Spleen (tissue), 11 donors: ENCODE results near the gene LMOD2. TPM values are rescaled to one million over a fixed set of nuclear protein-coding genes. Genes with fewer than 3 reads are reported as not detected.

Source experiments
- DNase-seq: peaks from one replicate; pipeline ENCODE4 v3.0.0-alpha.2; 2020
- H3K27ac ChIP-seq, 8 donors: fragments of 200-600 bp; sonication (generic) in 7 of 8; 1 replicate in 4 of 8; 2 replicates in 4 of 8; pipeline versions ENCODE4 v1.5.0 to v1.8.0; 2016 to 2021; ENCODE audit warnings: inconsistent platforms in 4 of 8, mild to moderate bottlenecking in 4 of 8, moderate library complexity in 1 of 8
- H3K27me3 ChIP-seq, 7 donors: fragments of 200-600 bp; sonication (generic) in 6 of 7; replicated peaks in 1 of 7; 1 replicate in 4 of 7; 2 replicates in 3 of 7; pipeline versions ENCODE4 v1.5.0 to v1.8.0; 2016 to 2021; ENCODE audit warnings: inconsistent platforms in 3 of 7, mild to moderate bottlenecking in 1 of 7
- H3K36me3 ChIP-seq, 6 donors: fragments of 200-600 bp; sonication (generic) in 5 of 6; 1 replicate in 4 of 6; 2 replicates in 2 of 6; pipeline versions ENCODE4 v1.5.0 to v1.8.0; 2016 to 2021; ENCODE audit warnings: inconsistent platforms in 2 of 6
- H3K4me1 ChIP-seq, 6 donors: fragments of 200-600 bp; sonication (generic) in 5 of 6; 1 replicate in 3 of 6; 2 replicates in 3 of 6; pipeline versions ENCODE4 v1.5.0 to v1.8.0; 2016 to 2021; ENCODE audit warnings: inconsistent platforms in 3 of 6
- H3K4me3 ChIP-seq, 8 donors: fragments of 200-600 bp; sonication (generic) in 7 of 8; 1 replicate in 4 of 8; 2 replicates in 4 of 8; pipeline versions ENCODE4 v1.5.0 to v1.8.0; 2016 to 2021; ENCODE audit warnings: inconsistent platforms in 4 of 8, mild to moderate bottlenecking in 4 of 8, moderate library complexity in 2 of 8
- H3K9me3 ChIP-seq, 8 donors: fragments of 200-600 bp; sonication (generic) in 7 of 8; 1 replicate in 4 of 8; 2 replicates in 4 of 8; pipeline versions ENCODE4 v1.5.0 to v1.8.0; 2016 to 2021; ENCODE audit warnings: inconsistent platforms in 4 of 8
- POLR2A ChIP-seq, 3 donors: fragments of 450-650 bp; IDR thresholded peaks; one replicate each; pipeline ENCODE4 v1.5.1; 2017; ENCODE audit warnings: antibody characterized with exemption in 3 of 3, mild to moderate bottlenecking in 1 of 3
- POLR2AphosphoS5 ChIP-seq, 3 donors: sonication (generic); formaldehyde crosslinking; IDR thresholded peaks; one replicate each; pipeline ENCODE4 v1.5.1; 2017; ENCODE audit warnings: antibody characterized with exemption in 3 of 3
- WGBS, 5 donors: extraction: QIAGEN DNeasy Blood & Tissue Kit in 3 of 5; methylation state at CpG; one replicate each; pipeline versions ENCODE4 v1.1.5 to v1.1.7; 2013 to 2018; 5-methylcytosine and 5-hydroxymethylcytosine counted together
- intact Hi-C: fragments of 100-400 bp; cut with DNase I; formaldehyde crosslinking; loops from one replicate; pipeline ENCODE4 v1.15.0; 2023; ENCODE audit warnings: low total_unique reads
- polyA plus RNA-seq, 3 donors: library from polyadenylated mRNA; stranded (reverse); fragments of 200-250 nt; gene quantifications; one replicate each; pipeline ENCODE4 v1.2.1, GENCODE V29; 2013
- total RNA-seq, 7 donors: library from RNA; depleted of rRNA in 3 of 7; stranded (reverse); fragments of >200 nt in 3 of 7; fragmentation: NEBNext Ultra II Directional in 4 of 7; extraction: Animal tissue kit (Norgen Biotek cat#: 25700) in 4 of 7; gene quantifications; one replicate each; pipeline versions ENCODE4 v1.1.0 to v1.2.1, GENCODE V29; 2016 to 2021
- TF ChIP-seq, protein P1 (sequence below), 11 experiments: fragments of 200-600 bp in 7 of 11; fragments of 450-650 bp in 4 of 11; sonication (generic) in 4 of 11; IDR thresholded peaks in 8 of 11; conservative IDR thresholded peaks in 3 of 11; 1 replicate in 7 of 11; 2 replicates in 4 of 11; pipeline versions ENCODE4 v1.4.0 to v1.8.0; 2016 to 2021; ENCODE audit warnings: antibody characterized with exemption in 11 of 11, inconsistent platforms in 4 of 11, mild to moderate bottlenecking in 1 of 11
- donor health status: healthy with polysubstance abuse.
- donor health status: DM: no; HTN: no; CAD: no; lungs with moderate emphysema.
- donor health status: DM: no; HTN: no; CAD: no.
- donor health status: Bipolar disorder and iron deficiency.
- donor health status: healthy.
- donor health status: DM: no; HTN: no; CAD: no.
- donor health status: DM: yes; HTN: yes; CAD: no.

The LMOD2 gene
- total and polyA plus RNA-seq, 10 donors: 0.03 TPM; not detected in 9

DNA sequence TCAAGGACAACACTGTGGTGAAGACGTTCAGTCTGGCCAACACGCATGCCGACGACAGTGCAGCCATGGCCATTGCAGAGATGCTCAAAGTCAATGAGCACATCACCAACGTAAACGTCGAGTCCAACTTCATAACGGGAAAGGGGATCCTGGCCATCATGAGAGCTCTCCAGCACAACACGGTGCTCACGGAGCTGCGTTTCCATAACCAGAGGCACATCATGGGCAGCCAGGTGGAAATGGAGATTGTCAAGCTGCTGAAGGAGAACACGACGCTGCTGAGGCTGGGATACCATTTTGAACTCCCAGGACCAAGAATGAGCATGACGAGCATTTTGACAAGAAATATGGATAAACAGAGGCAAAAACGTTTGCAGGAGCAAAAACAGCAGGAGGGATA is 6.6 kb downstream of the LMOD2 start:
- Histone ChIP-seq H3K27me3 (peaks cover 0 to 9% (median 0%) of the 10 kb centered on the region in 7 donors), H3K4me3 (no peak overlapping the region), H3K9me3 (no peaks in the 10 kb centered on the region), H3K36me3 (no peaks in the 10 kb centered on the region), H3K4me1 (no peaks in the 10 kb centered on the region), H3K27ac (no peak overlapping the region)
- intact Hi-C loops: no loop called here
- DNase-seq: no peak
- TF ChIP-seq POLR2A (IDR thresholded peaks at IDR 0.05): no peak
- TF ChIP-seq, protein P1, sequence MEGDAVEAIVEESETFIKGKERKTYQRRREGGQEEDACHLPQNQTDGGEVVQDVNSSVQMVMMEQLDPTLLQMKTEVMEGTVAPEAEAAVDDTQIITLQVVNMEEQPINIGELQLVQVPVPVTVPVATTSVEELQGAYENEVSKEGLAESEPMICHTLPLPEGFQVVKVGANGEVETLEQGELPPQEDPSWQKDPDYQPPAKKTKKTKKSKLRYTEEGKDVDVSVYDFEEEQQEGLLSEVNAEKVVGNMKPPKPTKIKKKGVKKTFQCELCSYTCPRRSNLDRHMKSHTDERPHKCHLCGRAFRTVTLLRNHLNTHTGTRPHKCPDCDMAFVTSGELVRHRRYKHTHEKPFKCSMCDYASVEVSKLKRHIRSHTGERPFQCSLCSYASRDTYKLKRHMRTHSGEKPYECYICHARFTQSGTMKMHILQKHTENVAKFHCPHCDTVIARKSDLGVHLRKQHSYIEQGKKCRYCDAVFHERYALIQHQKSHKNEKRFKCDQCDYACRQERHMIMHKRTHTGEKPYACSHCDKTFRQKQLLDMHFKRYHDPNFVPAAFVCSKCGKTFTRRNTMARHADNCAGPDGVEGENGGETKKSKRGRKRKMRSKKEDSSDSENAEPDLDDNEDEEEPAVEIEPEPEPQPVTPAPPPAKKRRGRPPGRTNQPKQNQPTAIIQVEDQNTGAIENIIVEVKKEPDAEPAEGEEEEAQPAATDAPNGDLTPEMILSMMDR (IDR thresholded peaks at IDR 0.05 in 8 of 11, conservative IDR thresholded peaks at IDR 0.05 in 3 of 11): no peak
- no peak for TF ChIP-seq POLR2AphosphoS5 (IDR thresholded peaks at IDR 0.05)
- WGBS, 5 donors: 91 to 94% (median 92%) methylated on average over 15 of the region's 15 CpGs

DNA sequence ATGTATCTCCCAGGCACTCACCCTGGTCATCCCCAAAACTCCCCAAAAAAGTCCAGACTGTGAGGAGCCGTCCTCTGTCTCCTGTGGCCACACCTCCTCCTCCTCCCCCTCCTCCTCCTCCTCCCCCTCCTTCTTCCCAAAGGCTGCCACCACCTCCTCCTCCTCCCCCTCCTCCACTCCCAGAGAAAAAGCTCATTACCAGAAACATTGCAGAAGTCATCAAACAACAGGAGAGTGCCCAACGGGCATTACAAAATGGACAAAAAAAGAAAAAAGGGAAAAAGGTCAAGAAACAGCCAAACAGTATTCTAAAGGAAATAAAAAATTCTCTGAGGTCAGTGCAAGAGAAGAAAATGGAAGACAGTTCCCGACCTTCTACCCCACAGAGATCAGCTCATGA is 7.1 kb downstream of the LMOD2 start:
- no peak overlapping the region for H3K27ac ChIP-seq
- no peaks in the 10 kb centered on the region for H3K9me3 ChIP-seq
- 63 to 76% (median 68%) methylated on average over 3 of the region's 3 CpGs for WGBS, 5 donors
- no peak overlapping the region for H3K4me3 ChIP-seq
- TF ChIP-seq, protein P1 (IDR thresholded peaks at IDR 0.05 in 8 of 11, conservative IDR thresholded peaks at IDR 0.05 in 3 of 11): no peak
- TF ChIP-seq POLR2AphosphoS5 (IDR thresholded peaks at IDR 0.05) (no peak), POLR2A (IDR thresholded peaks at IDR 0.05) (no peak)
- H3K4me1 ChIP-seq: no peaks in the 10 kb centered on the region
- no peak for DNase-seq
- intact Hi-C loops: no loop called here
- H3K27me3 ChIP-seq: peaks cover 0 to 9% (median 0%) of the 10 kb centered on the region in 7 donors
- H3K36me3 ChIP-seq: no peaks in the 10 kb centered on the region

DNA sequence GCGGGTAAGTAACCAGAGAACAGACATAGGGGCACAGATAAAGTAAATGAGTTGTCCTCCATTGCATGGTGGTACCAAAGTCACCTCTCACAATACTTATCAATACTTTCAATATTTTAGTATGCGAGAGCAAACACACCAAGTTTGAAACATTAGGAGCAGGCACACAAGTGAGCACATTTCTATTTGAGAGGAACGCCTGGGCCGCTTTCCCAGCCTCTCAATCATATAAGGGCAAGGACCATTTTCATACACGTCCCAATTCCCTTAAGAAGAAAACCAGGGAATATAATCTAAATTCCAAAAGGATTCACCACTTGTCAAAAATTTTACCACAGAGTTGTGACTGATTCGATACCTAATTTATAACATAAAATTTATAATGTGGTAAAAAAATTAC is 7.5 kb downstream of the LMOD2 start:
- Histone ChIP-seq H3K36me3 (no peaks in the 10 kb centered on the region), H3K4me1 (no peaks in the 10 kb centered on the region), H3K9me3 (no peaks in the 10 kb centered on the region), H3K27me3 (peaks cover 0 to 9% (median 0%) of the 10 kb centered on the region in 7 donors), H3K4me3 (no peak overlapping the region), H3K27ac (no peak overlapping the region)
- TF ChIP-seq, protein P1 (IDR thresholded peaks at IDR 0.05 in 8 of 11, conservative IDR thresholded peaks at IDR 0.05 in 3 of 11): no peak
- 91 to 98% (median 97%) methylated on average over 6 of the region's 6 CpGs for WGBS, 5 donors
- intact Hi-C loops: no loop called here
- no peak for DNase-seq

DNA sequence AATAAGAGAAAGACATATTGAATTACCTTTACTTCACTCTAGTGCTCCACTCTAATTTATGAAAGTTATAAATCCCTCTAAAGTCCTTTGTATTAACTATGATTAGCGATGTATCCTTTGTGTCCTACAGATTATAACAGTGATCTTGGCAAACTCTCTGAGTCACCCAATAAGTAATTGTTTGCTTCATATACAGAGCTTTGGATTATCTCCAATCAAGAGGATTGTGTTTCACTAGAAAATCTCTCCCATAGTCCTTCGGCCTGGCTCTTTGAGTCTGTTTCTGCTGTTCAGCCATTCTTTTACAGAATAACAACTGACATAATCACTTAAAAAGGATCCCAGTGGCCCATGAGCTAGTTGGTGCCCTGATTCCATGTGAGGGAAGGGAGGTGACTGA is 9.5 kb downstream of the LMOD2 start:
- H3K9me3 ChIP-seq: no peaks in the 10 kb centered on the region
- DNase-seq: no peak
- TF ChIP-seq POLR2A (IDR thresholded peaks at IDR 0.05) (no peak), POLR2AphosphoS5 (IDR thresholded peaks at IDR 0.05) (no peak)
- TF ChIP-seq, protein P1 (IDR thresholded peaks at IDR 0.05 in 8 of 11, conservative IDR thresholded peaks at IDR 0.05 in 3 of 11): no peak
- intact Hi-C loops: no loop called here
- no peak overlapping the region for H3K27ac ChIP-seq
- peaks cover 0 to 9% (median 0%) of the 10 kb centered on the region in 7 donors for H3K27me3 ChIP-seq
- no peaks in the 10 kb centered on the region for H3K4me1 ChIP-seq
- H3K4me3 ChIP-seq: no peak overlapping the region
- 66 to 96% (median 92%) methylated on average over 2 of the region's 2 CpGs for WGBS, 5 donors
- no peaks in the 10 kb centered on the region for H3K36me3 ChIP-seq
